K562 (cell line): ENCODE results near the gene FBXO17. TPM values are rescaled to one million over a fixed set of nuclear protein-coding genes. Genes with fewer than 3 reads are reported as not detected.
A peak's percentile ranks its signal among the peaks of the same experiment; 100 is the strongest.

ENCODE experiments used
- DPF2 ChIP-seq: fragments of 450-650 bp; IDR thresholded peaks from 2 replicates; pipeline ENCODE4 v1.6.1; 2016
- HDAC2 ChIP-seq: fragments of 450-650 bp; IDR thresholded peaks from 2 replicates; pipeline ENCODE4 v1.6.1; 2016; ENCODE audit warnings: mild to moderate bottlenecking
- KDM1A ChIP-seq, 2 experiments: fragments of 450-650 bp; IDR thresholded peaks; 2 replicates each; pipeline ENCODE4 v1.6.1; 2016; ENCODE audit warnings: mild to moderate bottlenecking in 2 of 2
- NFE2L1 ChIP-seq: fragments of 450-650 bp; IDR thresholded peaks from 2 replicates; pipeline ENCODE4 v1.6.1; 2016; ENCODE audit warnings: missing genetic modification characterization, low read depth, mild to moderate bottlenecking, missing compliant biosample characterization, moderate library complexity, borderline replicate concordance
- POLR2B ChIP-seq: fragments of 450-650 bp; IDR thresholded peaks from 2 replicates; pipeline ENCODE4 v1.6.1; 2018; ENCODE audit warnings: low read depth; ENCODE audit not compliant: partially characterized antibody
- TBP ChIP-seq: optimal IDR thresholded peaks from 2 replicates; pipeline ENCODE3; 2011; ENCODE audit warnings: low read depth, low read length, improper control_type of control experiment
- polyA plus RNA-seq, 8 experiments: library from polyadenylated mRNA; depleted of rRNA in 4 of 8; stranded (reverse) in 5 of 8; unstranded in 3 of 8; fragments of >200 nt; fragmentation: Nextera tagmentation in 2 of 8; fragmentation: Illumina TruSeq in 1 of 8; extraction: Ambion mirVana in 2 of 8; extraction: Trizol in 1 of 8; gene quantifications; 2 replicates each; pipeline versions ENCODE4 v1.2.1 to v1.2.3, GENCODE V29; 2011 to 2014; ENCODE audit warnings: inconsistent platforms in 1 of 8, missing spikeins in 1 of 8
- total RNA-seq, 7 experiments: library from RNA; depleted of rRNA in 6 of 7; stranded (reverse); fragments of >200 nt in 6 of 7; fragmentation: Illumina TruSeq in 2 of 7; extraction: Trizol in 2 of 7; gene quantifications; 2 replicates each; pipeline versions ENCODE4 v1.2.1 to v1.2.3, GENCODE V29; 2011 to 2021; ENCODE audit warnings: low replicate concordance in 1 of 7
- TF ChIP-seq, protein P1 (sequence below): fragments of 450-650 bp; IDR thresholded peaks from 2 replicates; pipeline ENCODE4 v1.6.1; 2016; ENCODE audit warnings: mild to moderate bottlenecking, moderate library complexity
- TF ChIP-seq, protein P2 (sequence below): fragments of 250-450 bp; sonication (Bioruptor Pico); IDR thresholded peaks from 2 replicates; pipeline ENCODE4 v1.4.0; 2020
- TF ChIP-seq, protein P3 (sequence below): fragments of 250-450 bp; sonication (Bioruptor Pico); IDR thresholded peaks from 2 replicates; pipeline ENCODE4 v1.4.0; 2020; ENCODE audit warnings: mild to moderate bottlenecking, moderate library complexity

Gene FBXO17
- total and polyA plus RNA-seq, 9 of the 15 experiments (the other 6 are each of a cell fraction or from before 2014, with no cell fraction given): 4.1 to 27.1 (median 19.0) TPM

DNA sequence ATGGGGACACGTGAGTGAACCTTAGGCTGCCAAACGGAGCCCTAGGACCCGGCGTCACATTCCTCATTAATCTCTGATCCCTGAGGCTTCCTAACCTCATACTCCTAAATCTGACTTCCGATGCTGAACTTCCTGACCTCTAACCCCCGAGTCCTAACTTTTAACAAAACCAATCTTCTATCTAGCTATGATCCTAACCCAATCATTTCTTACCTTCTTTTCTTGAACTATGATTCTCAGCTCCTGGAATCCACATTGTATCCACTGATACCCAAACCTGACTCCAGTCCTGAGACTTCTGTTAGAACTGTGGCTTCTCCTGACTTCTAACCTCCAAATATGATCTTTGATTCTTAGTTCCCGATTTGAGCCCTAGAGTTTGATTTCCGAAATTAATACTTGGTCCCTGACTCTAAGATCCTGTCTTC lies 75.3 kb downstream of the FBXO17 start (continued):
- TF ChIP-seq, protein P1, sequence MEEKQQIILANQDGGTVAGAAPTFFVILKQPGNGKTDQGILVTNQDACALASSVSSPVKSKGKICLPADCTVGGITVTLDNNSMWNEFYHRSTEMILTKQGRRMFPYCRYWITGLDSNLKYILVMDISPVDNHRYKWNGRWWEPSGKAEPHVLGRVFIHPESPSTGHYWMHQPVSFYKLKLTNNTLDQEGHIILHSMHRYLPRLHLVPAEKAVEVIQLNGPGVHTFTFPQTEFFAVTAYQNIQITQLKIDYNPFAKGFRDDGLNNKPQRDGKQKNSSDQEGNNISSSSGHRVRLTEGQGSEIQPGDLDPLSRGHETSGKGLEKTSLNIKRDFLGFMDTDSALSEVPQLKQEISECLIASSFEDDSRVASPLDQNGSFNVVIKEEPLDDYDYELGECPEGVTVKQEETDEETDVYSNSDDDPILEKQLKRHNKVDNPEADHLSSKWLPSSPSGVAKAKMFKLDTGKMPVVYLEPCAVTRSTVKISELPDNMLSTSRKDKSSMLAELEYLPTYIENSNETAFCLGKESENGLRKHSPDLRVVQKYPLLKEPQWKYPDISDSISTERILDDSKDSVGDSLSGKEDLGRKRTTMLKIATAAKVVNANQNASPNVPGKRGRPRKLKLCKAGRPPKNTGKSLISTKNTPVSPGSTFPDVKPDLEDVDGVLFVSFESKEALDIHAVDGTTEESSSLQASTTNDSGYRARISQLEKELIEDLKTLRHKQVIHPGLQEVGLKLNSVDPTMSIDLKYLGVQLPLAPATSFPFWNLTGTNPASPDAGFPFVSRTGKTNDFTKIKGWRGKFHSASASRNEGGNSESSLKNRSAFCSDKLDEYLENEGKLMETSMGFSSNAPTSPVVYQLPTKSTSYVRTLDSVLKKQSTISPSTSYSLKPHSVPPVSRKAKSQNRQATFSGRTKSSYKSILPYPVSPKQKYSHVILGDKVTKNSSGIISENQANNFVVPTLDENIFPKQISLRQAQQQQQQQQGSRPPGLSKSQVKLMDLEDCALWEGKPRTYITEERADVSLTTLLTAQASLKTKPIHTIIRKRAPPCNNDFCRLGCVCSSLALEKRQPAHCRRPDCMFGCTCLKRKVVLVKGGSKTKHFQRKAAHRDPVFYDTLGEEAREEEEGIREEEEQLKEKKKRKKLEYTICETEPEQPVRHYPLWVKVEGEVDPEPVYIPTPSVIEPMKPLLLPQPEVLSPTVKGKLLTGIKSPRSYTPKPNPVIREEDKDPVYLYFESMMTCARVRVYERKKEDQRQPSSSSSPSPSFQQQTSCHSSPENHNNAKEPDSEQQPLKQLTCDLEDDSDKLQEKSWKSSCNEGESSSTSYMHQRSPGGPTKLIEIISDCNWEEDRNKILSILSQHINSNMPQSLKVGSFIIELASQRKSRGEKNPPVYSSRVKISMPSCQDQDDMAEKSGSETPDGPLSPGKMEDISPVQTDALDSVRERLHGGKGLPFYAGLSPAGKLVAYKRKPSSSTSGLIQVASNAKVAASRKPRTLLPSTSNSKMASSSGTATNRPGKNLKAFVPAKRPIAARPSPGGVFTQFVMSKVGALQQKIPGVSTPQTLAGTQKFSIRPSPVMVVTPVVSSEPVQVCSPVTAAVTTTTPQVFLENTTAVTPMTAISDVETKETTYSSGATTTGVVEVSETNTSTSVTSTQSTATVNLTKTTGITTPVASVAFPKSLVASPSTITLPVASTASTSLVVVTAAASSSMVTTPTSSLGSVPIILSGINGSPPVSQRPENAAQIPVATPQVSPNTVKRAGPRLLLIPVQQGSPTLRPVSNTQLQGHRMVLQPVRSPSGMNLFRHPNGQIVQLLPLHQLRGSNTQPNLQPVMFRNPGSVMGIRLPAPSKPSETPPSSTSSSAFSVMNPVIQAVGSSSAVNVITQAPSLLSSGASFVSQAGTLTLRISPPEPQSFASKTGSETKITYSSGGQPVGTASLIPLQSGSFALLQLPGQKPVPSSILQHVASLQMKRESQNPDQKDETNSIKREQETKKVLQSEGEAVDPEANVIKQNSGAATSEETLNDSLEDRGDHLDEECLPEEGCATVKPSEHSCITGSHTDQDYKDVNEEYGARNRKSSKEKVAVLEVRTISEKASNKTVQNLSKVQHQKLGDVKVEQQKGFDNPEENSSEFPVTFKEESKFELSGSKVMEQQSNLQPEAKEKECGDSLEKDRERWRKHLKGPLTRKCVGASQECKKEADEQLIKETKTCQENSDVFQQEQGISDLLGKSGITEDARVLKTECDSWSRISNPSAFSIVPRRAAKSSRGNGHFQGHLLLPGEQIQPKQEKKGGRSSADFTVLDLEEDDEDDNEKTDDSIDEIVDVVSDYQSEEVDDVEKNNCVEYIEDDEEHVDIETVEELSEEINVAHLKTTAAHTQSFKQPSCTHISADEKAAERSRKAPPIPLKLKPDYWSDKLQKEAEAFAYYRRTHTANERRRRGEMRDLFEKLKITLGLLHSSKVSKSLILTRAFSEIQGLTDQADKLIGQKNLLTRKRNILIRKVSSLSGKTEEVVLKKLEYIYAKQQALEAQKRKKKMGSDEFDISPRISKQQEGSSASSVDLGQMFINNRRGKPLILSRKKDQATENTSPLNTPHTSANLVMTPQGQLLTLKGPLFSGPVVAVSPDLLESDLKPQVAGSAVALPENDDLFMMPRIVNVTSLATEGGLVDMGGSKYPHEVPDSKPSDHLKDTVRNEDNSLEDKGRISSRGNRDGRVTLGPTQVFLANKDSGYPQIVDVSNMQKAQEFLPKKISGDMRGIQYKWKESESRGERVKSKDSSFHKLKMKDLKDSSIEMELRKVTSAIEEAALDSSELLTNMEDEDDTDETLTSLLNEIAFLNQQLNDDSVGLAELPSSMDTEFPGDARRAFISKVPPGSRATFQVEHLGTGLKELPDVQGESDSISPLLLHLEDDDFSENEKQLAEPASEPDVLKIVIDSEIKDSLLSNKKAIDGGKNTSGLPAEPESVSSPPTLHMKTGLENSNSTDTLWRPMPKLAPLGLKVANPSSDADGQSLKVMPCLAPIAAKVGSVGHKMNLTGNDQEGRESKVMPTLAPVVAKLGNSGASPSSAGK: no peak
- TF ChIP-seq, protein P2, sequence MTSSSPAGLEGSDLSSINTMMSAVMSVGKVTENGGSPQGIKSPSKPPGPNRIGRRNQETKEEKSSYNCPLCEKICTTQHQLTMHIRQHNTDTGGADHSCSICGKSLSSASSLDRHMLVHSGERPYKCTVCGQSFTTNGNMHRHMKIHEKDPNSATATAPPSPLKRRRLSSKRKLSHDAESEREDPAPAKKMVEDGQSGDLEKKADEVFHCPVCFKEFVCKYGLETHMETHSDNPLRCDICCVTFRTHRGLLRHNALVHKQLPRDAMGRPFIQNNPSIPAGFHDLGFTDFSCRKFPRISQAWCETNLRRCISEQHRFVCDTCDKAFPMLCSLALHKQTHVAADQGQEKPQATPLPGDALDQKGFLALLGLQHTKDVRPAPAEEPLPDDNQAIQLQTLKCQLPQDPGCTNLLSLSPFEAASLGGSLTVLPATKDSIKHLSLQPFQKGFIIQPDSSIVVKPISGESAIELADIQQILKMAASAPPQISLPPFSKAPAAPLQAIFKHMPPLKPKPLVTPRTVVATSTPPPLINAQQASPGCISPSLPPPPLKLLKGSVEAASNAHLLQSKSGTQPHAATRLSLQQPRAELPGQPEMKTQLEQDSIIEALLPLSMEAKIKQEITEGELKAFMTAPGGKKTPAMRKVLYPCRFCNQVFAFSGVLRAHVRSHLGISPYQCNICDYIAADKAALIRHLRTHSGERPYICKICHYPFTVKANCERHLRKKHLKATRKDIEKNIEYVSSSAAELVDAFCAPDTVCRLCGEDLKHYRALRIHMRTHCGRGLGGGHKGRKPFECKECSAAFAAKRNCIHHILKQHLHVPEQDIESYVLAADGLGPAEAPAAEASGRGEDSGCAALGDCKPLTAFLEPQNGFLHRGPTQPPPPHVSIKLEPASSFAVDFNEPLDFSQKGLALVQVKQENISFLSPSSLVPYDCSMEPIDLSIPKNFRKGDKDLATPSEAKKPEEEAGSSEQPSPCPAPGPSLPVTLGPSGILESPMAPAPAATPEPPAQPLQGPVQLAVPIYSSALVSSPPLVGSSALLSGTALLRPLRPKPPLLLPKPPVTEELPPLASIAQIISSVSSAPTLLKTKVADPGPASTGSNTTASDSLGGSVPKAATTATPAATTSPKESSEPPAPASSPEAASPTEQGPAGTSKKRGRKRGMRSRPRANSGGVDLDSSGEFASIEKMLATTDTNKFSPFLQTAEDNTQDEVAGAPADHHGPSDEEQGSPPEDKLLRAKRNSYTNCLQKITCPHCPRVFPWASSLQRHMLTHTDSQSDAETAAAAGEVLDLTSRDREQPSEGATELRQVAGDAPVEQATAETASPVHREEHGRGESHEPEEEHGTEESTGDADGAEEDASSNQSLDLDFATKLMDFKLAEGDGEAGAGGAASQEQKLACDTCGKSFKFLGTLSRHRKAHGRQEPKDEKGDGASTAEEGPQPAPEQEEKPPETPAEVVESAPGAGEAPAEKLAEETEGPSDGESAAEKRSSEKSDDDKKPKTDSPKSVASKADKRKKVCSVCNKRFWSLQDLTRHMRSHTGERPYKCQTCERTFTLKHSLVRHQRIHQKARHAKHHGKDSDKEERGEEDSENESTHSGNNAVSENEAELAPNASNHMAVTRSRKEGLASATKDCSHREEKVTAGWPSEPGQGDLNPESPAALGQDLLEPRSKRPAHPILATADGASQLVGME: 0 out of 2 replicates have a peak, but pooled peaks have one; percentile 15
- TF ChIP-seq HDAC2 (peak; percentile 69), DPF2 (no peak), KDM1A (IDR thresholded peaks at IDR 0.05) (peak; percentile 28 to 81; a peak in 2 of 4 replicates), POLR2B (peak; percentile 45), TBP (peak; percentile 6), NFE2L1 (tag) (no peak)
- TF ChIP-seq, protein P3, sequence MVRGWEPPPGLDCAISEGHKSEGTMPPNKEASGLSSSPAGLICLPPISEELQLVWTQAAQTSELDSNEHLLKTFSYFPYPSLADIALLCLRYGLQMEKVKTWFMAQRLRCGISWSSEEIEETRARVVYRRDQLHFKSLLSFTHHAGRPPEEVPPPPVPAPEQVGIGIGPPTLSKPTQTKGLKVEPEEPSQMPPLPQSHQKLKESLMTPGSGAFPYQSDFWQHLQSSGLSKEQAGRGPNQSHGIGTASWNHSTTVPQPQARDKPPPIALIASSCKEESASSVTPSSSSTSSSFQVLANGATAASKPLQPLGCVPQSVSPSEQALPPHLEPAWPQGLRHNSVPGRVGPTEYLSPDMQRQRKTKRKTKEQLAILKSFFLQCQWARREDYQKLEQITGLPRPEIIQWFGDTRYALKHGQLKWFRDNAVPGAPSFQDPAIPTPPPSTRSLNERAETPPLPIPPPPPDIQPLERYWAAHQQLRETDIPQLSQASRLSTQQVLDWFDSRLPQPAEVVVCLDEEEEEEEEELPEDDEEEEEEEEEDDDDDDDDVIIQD (CRISPR knock-in tag): no peak
